KMS-11 (cell line): ENCODE results near the gene KCNQ2.

Experiments
- H2AFZ ChIP-seq: fragments of 200-600 bp; sonication (generic); 2 replicates; pipeline ENCODE4 v1.6.1; 2016; ENCODE audit warnings: antibody characterized with exemption, mixed run types, low read depth
- H3K27ac ChIP-seq: fragments of 200-600 bp; sonication (generic); 2 replicates; pipeline ENCODE4 v1.6.1; 2016; ENCODE audit warnings: mild to moderate bottlenecking, mixed run types
- H3K27me3 ChIP-seq: fragments of 200-600 bp; sonication (generic); 2 replicates; pipeline ENCODE4 v1.6.1; 2017; ENCODE audit warnings: mild to moderate bottlenecking, low read depth, mixed run types, moderate library complexity; ENCODE audit not compliant: insufficient read depth
- H3K36me3 ChIP-seq: fragments of 200-600 bp; sonication (generic); 2 replicates; pipeline ENCODE4 v1.6.1; 2017; ENCODE audit warnings: mild to moderate bottlenecking, mixed run types; ENCODE audit not compliant: insufficient read depth
- H3K4me1 ChIP-seq: fragments of 200-600 bp; sonication (generic); 2 replicates; pipeline ENCODE4 v1.6.1; 2016; ENCODE audit warnings: mild to moderate bottlenecking, low read depth, mixed run types; ENCODE audit not compliant: poor library complexity, severe bottlenecking
- H3K4me2 ChIP-seq: fragments of 200-600 bp; sonication (generic); 2 replicates; pipeline ENCODE4 v1.7.0; 2016; ENCODE audit warnings: mild to moderate bottlenecking, mixed run types
- H3K4me3 ChIP-seq: fragments of 200-600 bp; sonication (generic); IDR thresholded peaks from 2 replicates; pipeline ENCODE4 v1.6.1; 2017; ENCODE audit warnings: low read depth, low read length, mixed read lengths; ENCODE audit not compliant: insufficient read depth
- H3K79me2 ChIP-seq: fragments of 200-600 bp; sonication (generic); 2 replicates; pipeline ENCODE4 v1.6.1; 2016; ENCODE audit warnings: low read depth, mixed run types; ENCODE audit not compliant: insufficient read depth
- H3K9ac ChIP-seq: fragments of 200-600 bp; sonication (generic); 2 replicates; pipeline ENCODE4 v1.6.1; 2016; ENCODE audit warnings: mild to moderate bottlenecking, mixed run types
- H4K20me1 ChIP-seq: fragments of 200-600 bp; sonication (generic); 2 replicates; pipeline ENCODE4 v1.6.1; 2016; ENCODE audit warnings: mild to moderate bottlenecking, mixed run types; ENCODE audit not compliant: insufficient read depth
- CTCF ChIP-seq: fragments of 200-600 bp; sonication (generic); conservative IDR thresholded peaks from 2 replicates; pipeline ENCODE4 v1.6.1; 2017; ENCODE audit warnings: low read depth, mild to moderate bottlenecking, antibody characterized with exemption, low read length, moderate library complexity, mixed read lengths

Gene KCNQ2

GRCh38 chr20:63403403-63404105 is 68.9 kb downstream of the KCNQ2 start:
- TF ChIP-seq CTCF, result no peak
- Histone ChIP-seq H3K4me3 (no peak overlapping the region), H3K4me1 (no peaks in the 10 kb centered on the region), H4K20me1 (no peaks in the 10 kb centered on the region), H3K79me2 (no peaks in the 10 kb centered on the region), H3K4me2 (no peak overlapping the region), H3K27ac (no peak overlapping the region), H3K27me3 (peaks cover 99% of the 10 kb centered on the region), H2AFZ (no peak overlapping the region), H3K36me3 (no peaks in the 10 kb centered on the region), H3K9ac (no peak overlapping the region)

GRCh38 chr20:63402860-63403220 is 69.6 kb downstream of the KCNQ2 start:
- Histone ChIP-seq H3K9ac (no peak overlapping the region), H3K4me2 (no peak overlapping the region), H3K36me3 (no peaks in the 10 kb centered on the region), H3K4me3 (no peak overlapping the region), H3K4me1 (no peaks in the 10 kb centered on the region), H4K20me1 (no peaks in the 10 kb centered on the region), H3K79me2 (no peaks in the 10 kb centered on the region), H3K27me3 (peaks cover 99% of the 10 kb centered on the region), H2AFZ (no peak overlapping the region), H3K27ac (no peak overlapping the region)
- no peak for TF ChIP-seq CTCF

GRCh38 chr20:63402181-63402859 is 70.1 kb downstream of the KCNQ2 start:
- Histone ChIP-seq H3K4me3 (no peak overlapping the region), H3K4me1 (no peaks in the 10 kb centered on the region), H2AFZ (no peak overlapping the region), H3K79me2 (no peaks in the 10 kb centered on the region), H3K4me2 (no peak overlapping the region), H3K9ac (no peak overlapping the region), H3K27me3 (peaks cover 99% of the 10 kb centered on the region), H4K20me1 (no peaks in the 10 kb centered on the region), H3K36me3 (no peaks in the 10 kb centered on the region), H3K27ac (no peak overlapping the region)
- TF ChIP-seq CTCF, result no peak

- H2AFZ ChIP-seq, result no peak overlapping the region
- no peak overlapping the region for H3K27ac ChIP-seq
- no peak overlapping the region for H3K4me3 ChIP-seq
- H3K36me3 ChIP-seq, result no peaks in the 10 kb centered on the region
- H3K4me1 ChIP-seq, result no peaks in the 10 kb centered on the region
- TF ChIP-seq CTCF, result no peak
- H3K27me3 ChIP-seq, result peaks cover 99% of the 10 kb centered on the region
- H3K79me2 ChIP-seq, result no peaks in the 10 kb centered on the region
- H4K20me1 ChIP-seq, result no peaks in the 10 kb centered on the region
- H3K9ac ChIP-seq, result no peak overlapping the region
- no peak overlapping the region for H3K4me2 ChIP-seq
Observed at GRCh38 chr20:63401384-63402110, 70.9 kb downstream of the KCNQ2 start.
